OCI-LY3 (cell line): ENCODE measurements around the gene PDIA4.

Source experiments
- H2AFZ ChIP-seq: fragments of 200-600, 300-600 bp; shearing (Covaris generic); 2 replicates; pipeline ENCODE4 v1.6.0; 2014; ENCODE audit warnings: antibody characterized with exemption, low read depth, low read length
- H3K27ac ChIP-seq: fragments of 200-600, 300-600 bp; sonication (generic); 2 replicates; pipeline ENCODE4 v1.5.1; 2014; ENCODE audit warnings: mild to moderate bottlenecking, low read length, moderate library complexity, mixed read lengths
- H3K27me3 ChIP-seq: fragments of 200-600, 300-600 bp; sonication (generic); 2 replicates; pipeline ENCODE4 v1.6.1; 2014; ENCODE audit warnings: low read depth, low read length, mixed read lengths
- H3K36me3 ChIP-seq: fragments of 200-600, 300-600 bp; sonication (generic); replicated peaks from 2 replicates; pipeline ENCODE3; 2014; ENCODE audit warnings: low read depth, low read length, mixed read lengths
- H3K4me1 ChIP-seq: fragments of 300-600, 200-600 bp; sonication (generic); 2 replicates; pipeline ENCODE4 v1.6.1; 2014; ENCODE audit warnings: low read length, mixed read lengths
- H3K4me2 ChIP-seq: fragments of 200-600, 300-600 bp; sonication (generic); 2 replicates; pipeline ENCODE4 v1.6.1; 2014; ENCODE audit warnings: low read length, mixed read lengths
- H3K4me3 ChIP-seq: fragments of 300-600, 200-600 bp; sonication (generic); 2 replicates; pipeline ENCODE4 v1.5.1; 2014; ENCODE audit warnings: antibody characterized with exemption, mild to moderate bottlenecking, low read length, moderate library complexity
- H3K79me2 ChIP-seq: fragments of 300-600, 200-600 bp; shearing (Covaris generic); 2 replicates; pipeline ENCODE4 v1.6.1; 2014; ENCODE audit warnings: mild to moderate bottlenecking, low read length, mixed read lengths
- H3K9ac ChIP-seq: fragments of 300-600, 200-600 bp; shearing (Covaris generic); 2 replicates; pipeline ENCODE4 v1.6.0; 2014; ENCODE audit warnings: mild to moderate bottlenecking, low read length, moderate library complexity
- H3K9me3 ChIP-seq: fragments of 200-600, 300-600 bp; shearing (Covaris generic); 2 replicates; pipeline ENCODE4 v1.6.1; 2014; ENCODE audit warnings: low read length, mixed read lengths; ENCODE audit not compliant: insufficient read depth
- H4K20me1 ChIP-seq: fragments of 200-600, 300-600 bp; sonication (generic); 2 replicates; pipeline ENCODE4 v1.6.1; 2016; ENCODE audit warnings: low read length, mixed read lengths; ENCODE audit not compliant: insufficient read depth
- CTCF ChIP-seq: fragments of 200-600, 300-600 bp; sonication (generic); IDR thresholded peaks from 2 replicates; pipeline ENCODE4 v1.5.1; 2014; ENCODE audit warnings: antibody characterized with exemption, low read length, low read depth
- EZH2phosphoT487 ChIP-seq: fragments of 200-600 bp; shearing (Covaris generic); IDR thresholded peaks from 2 replicates; pipeline ENCODE4 v1.6.1; 2018; ENCODE audit warnings: antibody characterized with exemption, mixed run types, low read depth

PDIA4 gene

GRCh38 chr7:149001427-149002068 is 26.8 kb downstream of the PDIA4 start:
- H3K9me3 ChIP-seq = no peaks in the 10 kb centered on the region
- no peaks in the 10 kb centered on the region for H3K79me2 ChIP-seq
- no peak overlapping the region for H3K9ac ChIP-seq
- no peak overlapping the region for H2AFZ ChIP-seq
- no peak for TF ChIP-seq CTCF
- TF ChIP-seq EZH2phosphoT487 = no peak
- H3K4me1 ChIP-seq = no peaks in the 10 kb centered on the region
- no peaks in the 10 kb centered on the region for H3K27me3 ChIP-seq
- no peak overlapping the region for H3K27ac ChIP-seq
- H3K36me3 ChIP-seq = peaks cover 51% of the 10 kb centered on the region
- no peak overlapping the region for H3K4me2 ChIP-seq
- no peaks in the 10 kb centered on the region; the same call in 1 of the 2 replicates for H4K20me1 ChIP-seq
- no peak overlapping the region for H3K4me3 ChIP-seq

- Histone ChIP-seq H3K27ac (no peak overlapping the region), H3K79me2 (no peaks in the 10 kb centered on the region), H3K27me3 (no peaks in the 10 kb centered on the region), H3K4me2 (no peak overlapping the region), H2AFZ (no peak overlapping the region), H3K9me3 (no peaks in the 10 kb centered on the region), H3K4me3 (no peak overlapping the region), H3K4me1 (no peaks in the 10 kb centered on the region), H3K36me3 (peaks cover 46% of the 10 kb centered on the region), H4K20me1 (no peaks in the 10 kb centered on the region; the same call in 1 of the 2 replicates), H3K9ac (no peak overlapping the region)
- TF ChIP-seq EZH2phosphoT487 = no peak
- TF ChIP-seq CTCF = no peak
Observed at GRCh38 chr7:149000961-149001360, 27.3 kb downstream of the PDIA4 start.

GRCh38 chr7:148999192-148999591 is 29.1 kb downstream of the PDIA4 start:
- no peak overlapping the region for H3K4me2 ChIP-seq
- H3K4me1 ChIP-seq = no peaks in the 10 kb centered on the region
- H2AFZ ChIP-seq = no peak overlapping the region
- no peak overlapping the region for H3K9ac ChIP-seq
- H3K27me3 ChIP-seq = no peaks in the 10 kb centered on the region
- no peaks in the 10 kb centered on the region for H3K9me3 ChIP-seq
- no peaks in the 10 kb centered on the region for H3K79me2 ChIP-seq
- no peak for TF ChIP-seq EZH2phosphoT487
- no peak for TF ChIP-seq CTCF
- H4K20me1 ChIP-seq = no peaks in the 10 kb centered on the region; the same call in 1 of the 2 replicates
- H3K36me3 ChIP-seq = peaks cover 31% of the 10 kb centered on the region
- H3K4me3 ChIP-seq = no peak overlapping the region
- H3K27ac ChIP-seq = no peak overlapping the region

- H3K27me3 ChIP-seq = no peaks in the 10 kb centered on the region
- H3K27ac ChIP-seq = no peak overlapping the region
- H3K4me2 ChIP-seq = no peak overlapping the region
- no peak overlapping the region for H3K4me3 ChIP-seq
- TF ChIP-seq CTCF (no peak), EZH2phosphoT487 (no peak)
- peaks cover 14% of the 10 kb centered on the region for H3K36me3 ChIP-seq
- no peaks in the 10 kb centered on the region for H3K79me2 ChIP-seq
- no peak overlapping the region for H2AFZ ChIP-seq
- no peaks in the 10 kb centered on the region for H3K9me3 ChIP-seq
- no peak overlapping the region for H3K9ac ChIP-seq
- H4K20me1 ChIP-seq = no peaks in the 10 kb centered on the region
- no peaks in the 10 kb centered on the region for H3K4me1 ChIP-seq
Observed at GRCh38 chr7:148997497-148997896, 30.8 kb downstream of the PDIA4 start.
